Fibroblast of lung (primary cell): ENCODE results near the gene SOCS2. TPM values are rescaled to one million over a fixed set of nuclear protein-coding genes. Genes with fewer than 3 reads are reported as not detected.

ENCODE experiments used
- DNase-seq, 2 donors: peaks; one replicate each; pipeline versions ENCODE4 v3.0.0 to v3.0.0-alpha.2; 2010; ENCODE audit warnings: low read depth in 2 of 2
- H2AFZ ChIP-seq: 2 replicates; pipeline ENCODE4 v1.5.1; 2012; ENCODE audit warnings: low read length, control low read depth, inconsistent platforms
- H3K27ac ChIP-seq: 2 replicates; pipeline ENCODE4 v1.5.1; 2011; ENCODE audit warnings: low read length, control low read depth; ENCODE audit not compliant: insufficient read depth
- H3K27me3 ChIP-seq: 2 replicates; pipeline ENCODE4 v1.5.1; 2011; ENCODE audit warnings: mild to moderate bottlenecking, low read length; ENCODE audit not compliant: control insufficient read depth, insufficient read depth
- H3K36me3 ChIP-seq: 2 replicates; pipeline ENCODE4 v1.5.1; 2011; ENCODE audit warnings: low read length; ENCODE audit not compliant: control insufficient read depth, insufficient read depth
- H3K4me1 ChIP-seq: 2 replicates; pipeline ENCODE4 v1.5.1; 2011; ENCODE audit warnings: low read length; ENCODE audit not compliant: control insufficient read depth, insufficient read depth; ENCODE audit errors: extremely low read depth
- H3K4me2 ChIP-seq: 2 replicates; pipeline ENCODE4 v1.5.1; 2011; ENCODE audit warnings: low read length, control low read depth; ENCODE audit not compliant: insufficient read depth; ENCODE audit errors: extremely low read depth
- H3K4me3 ChIP-seq, 4 experiments: fragments of 200-600 bp in 1 of 4; sonication (generic) in 1 of 4; replicated peaks in 1 of 4; 2 replicates each; pipeline ENCODE4 v1.5.1; 2011 to 2016; ENCODE audit warnings: low read length in 4 of 4, low read depth in 3 of 4, mild to moderate bottlenecking in 3 of 4, control low read depth in 2 of 4, inconsistent platforms in 1 of 4, mixed read lengths in 1 of 4; ENCODE audit not compliant: insufficient read depth in 1 of 4; ENCODE audit errors: control extremely low read depth in 1 of 4
- H3K79me2 ChIP-seq: 2 replicates; pipeline ENCODE4 v1.5.1; 2012; ENCODE audit warnings: mild to moderate bottlenecking, low read length, inconsistent platforms; ENCODE audit not compliant: control insufficient read depth, insufficient read depth
- H3K9ac ChIP-seq: 2 replicates; pipeline ENCODE4 v1.5.1; 2011; ENCODE audit warnings: mild to moderate bottlenecking, low read length, control low read depth; ENCODE audit not compliant: insufficient read depth
- H3K9me3 ChIP-seq: 2 replicates; pipeline ENCODE4 v1.5.1; 2012; ENCODE audit warnings: low read depth, low read length; ENCODE audit not compliant: control insufficient read depth, insufficient read depth
- H4K20me1 ChIP-seq: 2 replicates; pipeline ENCODE4 v1.5.1; 2011; ENCODE audit warnings: low read length; ENCODE audit not compliant: control insufficient read depth, insufficient read depth; ENCODE audit errors: extremely low read depth
- CTCF ChIP-seq, 2 donors: IDR thresholded peaks in 1 of 2; conservative IDR thresholded peaks in 1 of 2; 1 replicate in 1 of 2; 2 replicates in 1 of 2; pipeline ENCODE4 v1.5.1; 2011 to 2012; ENCODE audit warnings: low read length in 2 of 2, control low read depth in 1 of 2, inconsistent platforms in 1 of 2, low read depth in 1 of 2, mild to moderate bottlenecking in 1 of 2
- EZH2 ChIP-seq: IDR thresholded peaks from 2 replicates; pipeline ENCODE4 v1.5.1; 2012; ENCODE audit warnings: low read length, control low read depth, mild to moderate bottlenecking; ENCODE audit errors: missing control alignments
- polyA plus RNA-seq, 2 donors: library from polyadenylated mRNA; depleted of rRNA in 1 of 2; stranded (reverse) in 1 of 2; unstranded in 1 of 2; fragments of >200 nt; gene quantifications; 2 replicates each; pipeline ENCODE4 v1.2.1, GENCODE V29; 2011 to 2012; ENCODE audit warnings: missing spikeins in 1 of 2
- total RNA-seq: library from RNA; depleted of rRNA; stranded (reverse); fragments of >200 nt; gene quantifications from 2 replicates; pipeline ENCODE4 v1.2.1, GENCODE V29; 2014

SOCS2 gene
- total and polyA plus RNA-seq, 2 donors (not counting 1 experiment from before 2014, with no cell fraction given), result 105 to 113 TPM

GRCh38 chr12:93618891-93619410 lies 46.5 kb downstream of the SOCS2 start:
- Histone ChIP-seq H3K4me3 (no peak overlapping the region), H3K9me3 (no peaks in the 10 kb centered on the region)

GRCh38 chr12:93621986-93622385 lies 49.5 kb downstream of the SOCS2 start:
- H3K79me2 ChIP-seq, result no peaks in the 10 kb centered on the region
- no peak overlapping the region for H3K27ac ChIP-seq
- H3K9ac ChIP-seq, result no peak overlapping the region
- H3K36me3 ChIP-seq, result no peaks in the 10 kb centered on the region
- H3K4me1 ChIP-seq, result peaks cover 13% of the 10 kb centered on the region
- peak; percentile 57 to 91 for DNase-seq
- no peak overlapping the region for H3K4me3 ChIP-seq
- H3K9me3 ChIP-seq, result no peaks in the 10 kb centered on the region
- no peak overlapping the region for H2AFZ ChIP-seq
- H4K20me1 ChIP-seq, result no peaks in the 10 kb centered on the region
- TF ChIP-seq EZH2 (no peak), CTCF (conservative IDR thresholded peaks at IDR 0.05 in 1 of 2, IDR thresholded peaks at IDR 0.05 in 1 of 2; ENCODE audit: low read depth in 1 of 2, low read length in 2 of 2) (no peak)
- H3K4me2 ChIP-seq, result no peak overlapping the region
- no peaks in the 10 kb centered on the region for H3K27me3 ChIP-seq

More at GRCh38 chr12:93618891-93619410, 46.5 kb downstream of the SOCS2 start:
- TF ChIP-seq EZH2 (no peak), CTCF (conservative IDR thresholded peaks at IDR 0.05 in 1 of 2, IDR thresholded peaks at IDR 0.05 in 1 of 2; ENCODE audit: low read depth in 1 of 2, low read length in 2 of 2) (no peak)
- Histone ChIP-seq H3K79me2 (no peaks in the 10 kb centered on the region), H3K4me1 (peaks cover 5% of the 10 kb centered on the region), H3K27me3 (no peaks in the 10 kb centered on the region), H3K36me3 (no peaks in the 10 kb centered on the region), H3K27ac (no peak overlapping the region), H3K4me2 (no peak overlapping the region), H3K9ac (no peak overlapping the region), H2AFZ (no peak overlapping the region), H4K20me1 (no peaks in the 10 kb centered on the region)
- no peak for DNase-seq

GRCh38 chr12:93622485-93622884 lies 50.0 kb downstream of the SOCS2 start:
- Histone ChIP-seq H3K9ac (no peak overlapping the region), H3K4me1 (peaks cover 13% of the 10 kb centered on the region), H3K79me2 (no peaks in the 10 kb centered on the region), H3K9me3 (no peaks in the 10 kb centered on the region), H3K4me2 (no peak overlapping the region), H3K4me3 (no peak overlapping the region), H3K27me3 (no peaks in the 10 kb centered on the region), H2AFZ (no peak overlapping the region), H4K20me1 (no peaks in the 10 kb centered on the region), H3K27ac (no peak overlapping the region), H3K36me3 (no peaks in the 10 kb centered on the region)
- DNase-seq, result peak; percentile 79 to 88
- TF ChIP-seq EZH2 (no peak), CTCF (conservative IDR thresholded peaks at IDR 0.05 in 1 of 2, IDR thresholded peaks at IDR 0.05 in 1 of 2; ENCODE audit: low read depth in 1 of 2, low read length in 2 of 2) (no peak)
